ENCODE data around the gene VEGFB.

VEGFB gene

DNA sequence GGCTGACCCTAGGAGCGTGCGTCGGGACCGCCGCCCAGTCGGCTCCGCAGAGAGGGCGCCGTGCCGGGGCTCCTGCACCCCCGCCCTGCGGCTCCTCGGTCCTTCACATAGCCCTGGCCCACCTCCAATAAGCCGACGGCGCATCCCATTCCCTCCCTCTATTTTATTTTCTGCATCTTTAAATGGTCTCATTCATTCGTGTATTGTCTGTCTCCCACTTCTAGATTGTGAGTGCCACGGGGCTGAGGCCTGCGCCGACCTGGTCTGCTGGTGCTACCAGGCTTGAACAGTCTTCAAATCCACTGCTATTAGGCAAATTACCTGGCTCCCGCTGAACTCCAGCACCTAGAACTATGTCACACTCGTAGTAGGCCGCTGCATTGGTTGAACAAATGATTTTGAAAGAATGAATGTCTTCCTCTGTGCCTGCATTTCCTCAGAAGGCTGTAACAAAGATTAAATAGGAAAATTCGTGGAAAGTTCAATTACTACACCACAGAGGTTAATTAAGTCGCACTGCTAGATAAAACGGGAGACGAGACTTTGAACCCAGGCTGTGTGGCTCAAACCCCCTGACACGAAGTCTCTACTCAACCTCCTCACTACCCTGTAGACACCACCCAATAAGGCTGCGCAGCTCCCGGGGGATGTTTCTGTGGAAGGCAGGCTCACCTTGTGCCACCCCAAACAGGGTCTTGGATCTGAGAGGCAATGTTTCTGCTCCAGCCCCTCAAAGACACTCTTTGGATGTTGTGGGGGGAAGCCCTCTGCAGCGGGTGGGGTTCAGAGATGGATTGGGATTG is 13.5 kb downstream of the VEGFB start:
- no peak for DNase-seq (ENCODE audit: low read depth)

- no peak for DNase-seq (ENCODE audit: low read depth)
Measured at GRCh38 chr11:64248578-64248977, 14.2 kb downstream of the VEGFB start.

DNA sequence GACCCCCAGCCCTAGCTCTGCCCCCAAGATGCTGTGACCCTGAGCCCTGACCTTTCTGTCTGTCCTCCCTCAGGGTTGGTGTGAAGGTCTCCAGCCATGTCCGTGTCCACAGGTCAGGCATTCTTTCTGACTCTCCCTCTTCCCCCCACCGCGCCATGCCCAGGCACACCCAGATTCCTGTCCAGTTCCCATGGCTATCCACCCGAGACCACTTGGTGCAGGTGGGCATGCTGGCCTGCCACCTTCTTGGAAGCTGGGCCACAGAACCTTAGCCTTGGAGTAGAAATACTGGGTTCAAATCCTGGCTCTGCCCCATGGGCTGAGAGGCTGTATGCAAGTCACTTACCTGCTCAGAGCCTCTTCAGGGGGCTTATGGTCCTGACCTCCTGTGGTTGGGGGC is 14.7 kb downstream of the VEGFB start:
- DNase-seq (ENCODE audit: low read depth), result no peak

- DNase-seq (ENCODE audit: low read depth), result no peak
Measured at GRCh38 chr11:64249563-64250414, 15.4 kb downstream of the VEGFB start.

- DNase-seq (ENCODE audit: low read depth), result no peak
Measured at GRCh38 chr11:64250415-64251015, 16.1 kb downstream of the VEGFB start.

- DNase-seq (ENCODE audit: low read depth), result no peak
Measured at GRCh38 chr11:64251016-64251752, 16.8 kb downstream of the VEGFB start, which contains the start of gene PLCB3. PLCB3 (plus strand) TSS chr11:64251530; CDS start chr11:64251650, 120 bp downstream.

GRCh38 chr11:64251753-64252002 is 17.3 kb downstream of the VEGFB start:
- DNase-seq (ENCODE audit: low read depth), result no peak

DNA sequence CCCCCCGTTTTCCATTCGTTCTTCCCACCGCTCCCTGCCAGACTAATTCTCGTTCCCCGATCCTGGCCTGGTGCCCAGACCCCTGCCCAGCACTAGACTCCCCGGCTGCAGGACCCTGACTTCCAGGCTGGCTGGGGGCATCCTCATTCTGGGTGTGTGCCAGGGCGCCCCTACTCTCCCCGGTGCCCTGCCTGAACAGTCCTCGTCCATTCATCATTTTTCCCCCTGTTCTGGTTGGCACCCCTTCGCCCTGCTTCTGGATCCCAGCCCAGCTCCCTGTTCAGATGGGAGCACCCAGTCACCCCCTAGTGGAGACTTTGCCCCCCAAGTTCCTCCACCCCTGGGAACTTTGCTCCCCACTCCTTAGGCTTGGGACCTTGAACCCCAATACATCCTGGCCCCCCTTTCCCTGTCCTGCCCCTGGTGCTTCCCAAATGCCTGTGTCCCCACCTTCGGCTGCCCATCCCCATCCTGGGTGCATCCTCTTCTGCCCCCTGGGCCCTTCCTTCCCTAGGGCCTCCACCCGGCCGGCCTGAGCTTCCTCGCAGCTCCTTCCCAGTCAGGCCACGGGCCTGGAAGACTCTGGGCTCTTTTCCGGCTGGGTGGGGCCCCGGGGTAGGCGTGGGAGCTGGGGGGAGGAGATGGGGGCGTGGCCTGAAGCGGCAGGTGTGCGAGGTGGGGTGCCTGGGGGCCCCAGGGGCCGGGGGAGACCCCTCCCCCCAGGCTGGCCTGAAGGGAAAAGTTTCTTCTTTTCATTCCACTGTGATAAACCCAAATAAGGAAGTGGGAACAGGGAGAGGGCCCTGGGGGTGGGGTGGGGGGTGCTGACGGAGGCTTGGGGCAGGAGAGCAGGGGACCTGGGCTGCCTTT is 17.9 kb downstream of the VEGFB start:
- DNase-seq (ENCODE audit: low read depth), result no peak

DNA sequence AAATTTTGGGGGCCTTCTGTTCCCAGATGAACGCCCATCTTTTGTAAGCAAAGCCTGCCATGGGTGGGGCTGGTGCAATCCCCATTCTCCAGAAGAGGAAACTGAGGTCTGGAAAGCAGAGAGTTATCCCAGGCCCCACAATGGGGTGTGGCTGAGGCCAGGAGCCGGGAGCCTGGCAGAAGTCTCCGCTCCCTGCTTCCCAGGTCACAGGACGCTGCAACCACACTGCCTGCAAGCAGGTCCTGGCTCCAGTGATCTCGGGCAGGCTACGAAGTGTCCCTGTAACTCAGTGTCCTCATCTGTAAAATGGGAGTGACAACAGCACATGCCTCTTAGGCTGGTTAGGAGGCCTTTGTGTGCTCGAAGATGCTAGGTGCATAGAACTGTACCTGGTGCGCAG is 18.7 kb downstream of the VEGFB start:
- DNase-seq (ENCODE audit: low read depth), result no peak

GRCh38 chr11:64253481-64253880 is 19.1 kb downstream of the VEGFB start:
- DNase-seq (ENCODE audit: low read depth), result no peak

DNA sequence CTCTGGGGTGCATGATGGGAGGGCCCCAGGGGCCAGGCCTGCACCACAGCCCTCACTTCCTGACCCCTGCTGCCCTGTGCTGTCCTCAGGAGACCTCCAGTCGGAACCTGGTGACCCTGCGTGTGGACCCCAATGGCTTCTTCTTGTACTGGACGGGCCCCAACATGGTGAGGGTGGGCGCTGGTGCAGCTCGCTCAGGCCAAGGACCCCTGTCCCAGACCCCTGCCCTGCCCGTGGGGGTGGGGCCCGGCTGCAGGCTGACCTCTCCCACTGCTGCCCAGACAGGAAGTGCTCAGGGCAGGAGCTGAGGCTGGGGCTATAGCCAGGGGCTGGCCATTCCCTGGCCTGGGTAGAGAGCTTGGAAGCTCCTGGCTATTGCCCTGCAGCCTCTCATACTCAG is 19.9 kb downstream of the VEGFB start:
- no peak for DNase-seq (ENCODE audit: low read depth)

GRCh38 chr11:64255135-64256128 is 21.0 kb downstream of the VEGFB start:
- DNase-seq (ENCODE audit: low read depth), result no peak

DNA sequence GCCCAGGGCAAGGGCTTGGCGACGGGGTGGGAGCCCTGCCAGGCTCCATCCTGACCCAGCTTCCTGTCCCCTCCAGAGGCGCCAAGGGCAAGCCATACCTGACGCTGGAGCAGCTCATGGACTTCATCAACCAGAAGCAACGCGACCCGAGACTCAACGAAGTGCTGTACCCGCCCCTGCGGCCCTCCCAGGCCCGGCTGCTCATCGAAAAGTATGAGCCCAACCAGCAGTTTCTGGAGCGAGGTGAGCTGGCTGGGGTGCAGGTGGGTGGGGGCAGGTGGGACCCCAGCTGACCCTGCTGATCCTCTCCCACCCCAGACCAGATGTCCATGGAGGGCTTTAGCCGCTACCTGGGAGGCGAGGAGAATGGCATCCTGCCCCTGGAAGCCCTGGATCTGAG is 21.9 kb downstream of the VEGFB start:
- DNase-seq (ENCODE audit: low read depth), result no peak

- DNase-seq (ENCODE audit: low read depth), result no peak
Measured at GRCh38 chr11:64258356-64258755, 24.0 kb downstream of the VEGFB start.

GRCh38 chr11:64258946-64259532 is 24.7 kb downstream of the VEGFB start:
- DNase-seq (ENCODE audit: low read depth), result no peak

GRCh38 chr11:64259533-64260067 is 25.2 kb downstream of the VEGFB start:
- DNase-seq (ENCODE audit: low read depth), result no peak

DNA sequence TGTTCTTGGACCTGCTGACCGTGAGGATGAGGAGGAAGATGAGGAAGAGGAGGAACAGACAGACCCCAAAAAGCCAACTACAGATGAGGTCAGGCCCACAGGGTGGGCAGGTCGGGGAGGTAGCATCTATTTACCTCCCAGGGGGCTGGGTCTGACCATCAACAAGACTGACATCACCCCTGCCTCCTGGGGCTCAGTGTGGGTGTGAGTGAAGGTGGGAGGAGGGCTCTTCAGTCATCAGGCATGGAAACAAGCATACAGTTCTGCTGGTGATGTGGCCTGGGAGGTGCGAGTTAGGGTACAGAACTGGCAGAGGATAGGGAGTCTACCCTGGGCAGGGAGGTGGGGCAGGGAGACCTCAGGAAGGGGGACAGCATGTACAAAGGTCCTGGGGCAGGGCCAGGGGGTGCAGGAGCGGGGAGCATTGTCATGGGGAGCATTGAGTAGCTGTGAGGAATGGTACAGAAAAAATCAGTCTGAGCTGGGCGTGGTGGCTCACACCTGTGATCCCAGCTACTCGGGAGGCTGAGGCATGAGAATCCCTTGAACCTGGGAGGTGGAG is 25.8 kb downstream of the VEGFB start:
- DNase-seq (ENCODE audit: low read depth), result no peak

- no peak for DNase-seq (ENCODE audit: low read depth)
Measured at GRCh38 chr11:64261556-64262080, 27.2 kb downstream of the VEGFB start.

Data from HS-5 (cell line).